ENCODE results near the gene SOAT2. TPM values are rescaled to one million over a fixed set of nuclear protein-coding genes. Genes with fewer than 3 reads are reported as not detected.

The SOAT2 gene
- total RNA-seq, 2 donors from 2014 or later: 0.12 TPM; not detected in 1

GRCh38 chr12:53060721-53061276 lies 42.5 kb upstream of the SOAT2 start:
- peak overlapping the region in 1 of 2 donors; percentile 14 for H3K9ac ChIP-seq (ENCODE audit: low read depth in 2 of 2, low read length in 2 of 2)
- H3K27ac ChIP-seq: no peak overlapping the region
- DNase-seq: no peak
- TF ChIP-seq, protein P1, sequence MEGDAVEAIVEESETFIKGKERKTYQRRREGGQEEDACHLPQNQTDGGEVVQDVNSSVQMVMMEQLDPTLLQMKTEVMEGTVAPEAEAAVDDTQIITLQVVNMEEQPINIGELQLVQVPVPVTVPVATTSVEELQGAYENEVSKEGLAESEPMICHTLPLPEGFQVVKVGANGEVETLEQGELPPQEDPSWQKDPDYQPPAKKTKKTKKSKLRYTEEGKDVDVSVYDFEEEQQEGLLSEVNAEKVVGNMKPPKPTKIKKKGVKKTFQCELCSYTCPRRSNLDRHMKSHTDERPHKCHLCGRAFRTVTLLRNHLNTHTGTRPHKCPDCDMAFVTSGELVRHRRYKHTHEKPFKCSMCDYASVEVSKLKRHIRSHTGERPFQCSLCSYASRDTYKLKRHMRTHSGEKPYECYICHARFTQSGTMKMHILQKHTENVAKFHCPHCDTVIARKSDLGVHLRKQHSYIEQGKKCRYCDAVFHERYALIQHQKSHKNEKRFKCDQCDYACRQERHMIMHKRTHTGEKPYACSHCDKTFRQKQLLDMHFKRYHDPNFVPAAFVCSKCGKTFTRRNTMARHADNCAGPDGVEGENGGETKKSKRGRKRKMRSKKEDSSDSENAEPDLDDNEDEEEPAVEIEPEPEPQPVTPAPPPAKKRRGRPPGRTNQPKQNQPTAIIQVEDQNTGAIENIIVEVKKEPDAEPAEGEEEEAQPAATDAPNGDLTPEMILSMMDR (IDR thresholded peaks at IDR 0.05): no peak
- intact Hi-C loops (cut with DNase I): no loop called here
- peaks cover 12% of the 10 kb centered on the region for H3K4me1 ChIP-seq
- no peaks in the 10 kb centered on the region for H3K36me3 ChIP-seq
- H3K27me3 ChIP-seq: no peaks in the 10 kb centered on the region
- no peak overlapping the region for H3K4me3 ChIP-seq
- H3K9me3 ChIP-seq: no peaks in the 10 kb centered on the region

DNA sequence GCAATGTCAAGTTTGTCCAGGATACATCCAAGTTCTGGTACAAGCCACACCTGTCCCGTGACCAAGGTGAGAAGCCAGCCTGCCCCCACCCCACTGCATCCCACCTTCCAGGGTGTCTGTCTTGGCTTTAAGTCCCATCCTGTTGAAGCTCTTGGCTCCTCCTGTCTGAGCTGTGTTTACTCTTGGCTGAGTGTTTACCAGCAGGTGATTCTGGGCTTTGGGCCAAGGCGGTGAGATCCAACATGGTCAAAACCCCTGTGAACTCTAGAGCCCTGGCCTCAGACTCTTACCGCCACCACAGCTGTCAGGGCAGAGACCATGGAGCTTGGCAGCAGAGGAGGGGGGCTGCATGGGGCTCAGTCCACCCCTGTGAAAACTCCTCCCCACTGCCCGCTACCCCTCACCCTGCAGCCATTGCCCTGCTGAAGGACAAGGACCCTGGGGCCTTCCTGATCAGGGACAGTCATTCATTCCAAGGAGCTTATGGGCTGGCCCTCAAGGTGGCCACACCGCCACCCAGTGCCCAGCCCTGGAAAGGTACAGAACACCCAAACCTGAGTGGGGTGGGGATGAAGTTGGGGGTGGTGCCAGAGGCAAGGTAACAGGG lies 41.8 kb upstream of the SOAT2 start:
- peaks cover 12% of the 10 kb centered on the region for H3K4me1 ChIP-seq
- no peak overlapping the region for H3K9ac ChIP-seq (ENCODE audit: low read depth in 2 of 2, low read length in 2 of 2)
- H3K4me3 ChIP-seq: no peak overlapping the region
- no peaks in the 10 kb centered on the region for H3K36me3 ChIP-seq
- no peaks in the 10 kb centered on the region for H3K9me3 ChIP-seq
- intact Hi-C loops (cut with DNase I): no loop called here
- H3K27ac ChIP-seq: no peak overlapping the region
- no peaks in the 10 kb centered on the region for H3K27me3 ChIP-seq
- TF ChIP-seq, protein P1 (IDR thresholded peaks at IDR 0.05): no peak
- DNase-seq: peak; percentile 88

DNA sequence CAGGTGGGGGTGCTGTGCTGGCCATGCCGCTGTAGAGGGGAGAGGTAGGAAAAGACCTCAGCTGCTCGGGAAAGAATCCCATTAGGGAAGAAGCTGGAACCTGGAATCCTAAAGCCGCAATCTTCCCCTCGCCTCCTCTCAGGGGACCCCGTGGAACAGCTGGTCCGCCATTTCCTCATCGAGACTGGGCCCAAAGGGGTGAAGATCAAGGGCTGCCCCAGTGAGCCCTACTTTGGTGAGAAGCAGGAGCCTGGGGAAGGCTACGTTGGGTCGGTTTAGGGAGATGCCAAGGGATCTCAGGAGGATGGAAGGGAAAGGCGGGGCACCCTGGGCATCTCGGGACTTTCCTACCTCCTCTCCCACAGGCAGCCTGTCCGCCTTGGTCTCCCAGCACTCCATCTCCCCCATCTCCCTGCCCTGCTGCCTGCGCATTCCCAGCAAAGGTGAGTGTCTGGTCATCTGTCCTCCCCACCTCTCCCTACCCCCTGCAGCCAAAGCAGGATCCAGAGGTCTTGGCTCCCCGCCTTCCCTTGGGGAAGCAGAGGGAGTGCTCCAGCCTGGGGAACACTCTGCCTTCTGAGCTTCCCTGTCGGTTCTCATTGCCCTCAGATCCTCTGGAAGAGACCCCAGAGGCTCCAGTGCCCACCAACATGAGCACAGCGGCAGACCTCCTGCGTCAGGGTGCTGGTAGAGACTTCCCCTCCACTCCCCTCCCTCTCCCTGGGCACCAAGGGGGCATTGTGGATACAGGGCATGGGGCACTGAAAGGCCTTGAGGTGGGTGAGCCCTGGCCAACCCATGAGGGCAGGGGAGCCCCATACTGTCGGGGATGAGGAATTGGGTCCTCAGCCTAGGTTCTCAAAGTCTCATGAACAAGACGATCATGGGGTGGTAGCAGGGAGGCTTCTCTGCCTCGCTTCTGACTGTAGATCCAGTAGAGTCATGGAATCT lies 41.0 kb upstream of the SOAT2 start:
- TF ChIP-seq, protein P1 (IDR thresholded peaks at IDR 0.05): no peak
- peak overlapping the region; percentile 4 to 29 for H3K9ac ChIP-seq (ENCODE audit: low read depth in 2 of 2, low read length in 2 of 2)
- peaks cover 12% of the 10 kb centered on the region for H3K4me1 ChIP-seq
- intact Hi-C loops (cut with DNase I): no loop called here
- H3K27me3 ChIP-seq: no peaks in the 10 kb centered on the region
- H3K36me3 ChIP-seq: no peaks in the 10 kb centered on the region
- peak; percentile 18 for DNase-seq
- H3K4me3 ChIP-seq: no peak overlapping the region
- H3K9me3 ChIP-seq: no peaks in the 10 kb centered on the region
- peak overlapping the region; percentile 27 for H3K27ac ChIP-seq

DNA sequence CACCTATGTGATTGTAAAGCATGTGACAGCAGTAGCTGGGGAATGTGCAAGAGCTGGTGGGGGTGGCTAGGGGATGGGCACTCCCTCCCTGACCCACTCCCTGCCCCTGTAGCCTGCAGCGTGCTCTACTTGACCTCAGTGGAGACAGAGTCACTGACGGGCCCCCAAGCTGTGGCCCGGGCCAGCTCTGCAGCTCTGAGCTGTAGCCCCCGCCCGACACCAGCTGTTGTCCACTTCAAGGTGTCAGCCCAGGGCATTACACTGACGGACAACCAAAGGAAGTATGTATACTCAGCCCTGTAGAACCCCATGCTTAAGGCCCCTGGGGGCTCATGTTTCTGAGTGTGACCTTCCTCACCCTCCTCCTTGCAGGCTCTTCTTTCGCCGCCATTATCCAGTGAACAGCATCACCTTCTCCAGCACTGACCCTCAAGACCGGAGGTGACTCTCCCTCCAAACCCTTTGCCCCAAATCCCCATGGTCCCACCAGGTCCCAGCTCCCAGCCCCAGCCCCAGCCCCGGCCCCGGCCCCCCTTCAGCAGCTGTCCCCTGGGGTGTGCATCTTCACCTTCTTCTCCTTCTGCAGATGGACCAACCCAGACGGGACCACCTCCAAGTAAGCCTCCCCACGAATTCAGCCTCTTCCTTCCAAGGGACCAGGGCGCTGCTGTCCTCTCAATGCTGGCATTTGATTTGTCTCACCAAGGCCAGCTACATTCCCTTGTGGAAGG lies 40.1 kb upstream of the SOAT2 start:
- Histone ChIP-seq H3K9ac (ENCODE audit: low read depth in 2 of 2, low read length in 2 of 2) (peak overlapping the region in 1 of 2 donors; percentile 29), H3K27me3 (no peaks in the 10 kb centered on the region), H3K27ac (no peak overlapping the region), H3K4me1 (peaks cover 12% of the 10 kb centered on the region), H3K4me3 (no peak overlapping the region), H3K36me3 (no peaks in the 10 kb centered on the region), H3K9me3 (no peaks in the 10 kb centered on the region)
- intact Hi-C loops (cut with DNase I): no loop called here
- peak; percentile 20 for DNase-seq
- TF ChIP-seq, protein P1 (IDR thresholded peaks at IDR 0.05): no peak
